Measurements from ENCODE around the gene UTP14A.

- TF ChIP-seq CTCF (IDR thresholded peaks at IDR 0.05) = no peak
- no peak for TF ChIP-seq ZFX (IDR thresholded peaks at IDR 0.05; ENCODE audit: borderline replicate concordance)
These were observed 47.9 kb downstream of the UTP14A start for GRCh38 chrX:129953881-129954280.

Data from 22Rv1 (cell line).